ENCODE measurements around the gene KRT17.
"Not testable (repeated sequence)": the region's sequence is repeated elsewhere in the genome, so short reads cannot be mapped to it uniquely, and the experiment has no call there.

Gene KRT17

DNA sequence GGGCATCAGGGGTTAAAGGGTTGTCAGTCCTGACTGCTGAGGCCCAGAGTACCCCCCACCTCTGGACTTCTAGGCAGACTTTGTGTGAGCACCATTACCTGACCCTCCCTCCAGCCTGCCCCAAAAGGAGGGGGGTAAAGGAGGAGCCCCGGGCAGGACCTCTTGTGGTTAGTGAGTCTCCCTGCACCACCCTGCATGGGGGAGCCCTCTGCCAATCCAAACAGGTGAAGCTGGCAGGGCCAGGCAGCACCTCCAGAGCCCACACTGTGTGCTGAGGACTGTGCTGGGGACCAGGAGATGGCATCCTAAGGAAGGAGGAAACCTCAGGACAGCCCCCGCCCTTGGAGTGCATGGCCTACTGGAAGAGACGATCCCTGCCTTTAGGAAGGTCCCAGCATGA lies 35.1 kb downstream of the KRT17 start:
- no peak for DNase-seq

DNA sequence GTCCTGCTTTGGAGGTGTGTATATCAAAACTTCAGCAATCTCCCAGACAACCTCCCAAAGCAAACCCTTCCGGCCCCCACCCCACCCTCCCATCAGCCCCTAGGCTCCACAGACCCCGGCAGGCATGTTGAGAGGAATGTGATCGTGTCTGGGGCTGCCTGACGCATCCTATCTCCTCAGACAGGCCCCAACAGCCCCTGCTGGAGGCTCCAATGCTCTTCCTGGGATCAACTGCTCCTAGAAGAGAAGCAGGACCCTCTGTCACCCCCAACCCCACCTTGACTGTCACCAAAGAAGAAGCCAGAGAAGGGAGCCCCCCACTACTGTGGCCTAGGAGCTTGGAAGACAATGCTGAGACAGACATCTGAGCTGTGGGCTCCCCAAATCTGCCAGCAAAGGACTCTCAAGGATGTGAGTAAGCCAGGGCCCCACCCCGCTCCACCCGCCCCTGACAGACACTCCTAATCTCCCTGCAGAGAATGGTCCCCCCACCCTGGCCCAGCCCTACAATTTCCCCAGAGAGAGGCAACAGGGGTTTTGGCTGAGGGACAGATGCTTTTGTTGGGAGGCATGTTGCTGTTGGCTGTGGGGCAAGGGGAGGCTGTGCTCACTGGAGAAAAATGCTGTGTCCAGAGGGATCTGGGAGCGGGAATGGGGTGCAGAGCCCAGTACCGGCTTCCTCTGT lies 36.1 kb downstream of the KRT17 start:
- no peak for DNase-seq

DNA sequence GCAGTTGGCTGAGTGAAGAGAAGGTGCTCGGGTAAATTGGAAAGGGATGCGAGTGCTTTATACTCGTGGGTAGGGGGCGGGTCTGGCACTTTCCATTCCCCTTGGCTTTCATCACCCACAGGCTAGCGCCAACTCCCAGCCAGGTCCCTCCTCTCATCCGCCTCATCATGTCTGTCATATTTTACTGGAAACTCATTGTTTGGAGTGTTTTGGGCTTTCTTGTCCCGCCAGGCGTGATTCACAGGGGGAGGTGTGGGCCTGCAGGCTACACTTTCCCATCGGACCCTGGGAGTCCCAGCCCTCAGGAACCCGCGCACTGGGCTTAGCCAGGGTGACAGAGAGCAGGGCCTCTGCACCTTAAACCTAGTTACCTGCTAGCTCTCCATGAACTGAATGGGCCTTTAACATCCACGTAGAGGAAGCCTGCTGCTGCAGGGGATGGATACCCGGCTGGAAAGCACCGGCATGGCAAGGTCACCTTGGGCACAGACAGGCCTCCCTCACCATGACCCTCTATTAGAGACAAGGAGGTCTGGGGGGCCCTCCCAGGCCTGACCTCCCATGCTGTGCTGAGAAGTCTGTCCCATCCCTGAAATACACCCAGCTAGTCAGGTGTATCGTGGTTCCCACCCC lies 37.4 kb downstream of the KRT17 start, which contains the start of gene KRT14:
KRT14 (minus strand) TSS at position 33 of the 633 bp plus-strand sequence. CDS start 61 bp downstream, outside the sequence.
- no peak for DNase-seq

DNA sequence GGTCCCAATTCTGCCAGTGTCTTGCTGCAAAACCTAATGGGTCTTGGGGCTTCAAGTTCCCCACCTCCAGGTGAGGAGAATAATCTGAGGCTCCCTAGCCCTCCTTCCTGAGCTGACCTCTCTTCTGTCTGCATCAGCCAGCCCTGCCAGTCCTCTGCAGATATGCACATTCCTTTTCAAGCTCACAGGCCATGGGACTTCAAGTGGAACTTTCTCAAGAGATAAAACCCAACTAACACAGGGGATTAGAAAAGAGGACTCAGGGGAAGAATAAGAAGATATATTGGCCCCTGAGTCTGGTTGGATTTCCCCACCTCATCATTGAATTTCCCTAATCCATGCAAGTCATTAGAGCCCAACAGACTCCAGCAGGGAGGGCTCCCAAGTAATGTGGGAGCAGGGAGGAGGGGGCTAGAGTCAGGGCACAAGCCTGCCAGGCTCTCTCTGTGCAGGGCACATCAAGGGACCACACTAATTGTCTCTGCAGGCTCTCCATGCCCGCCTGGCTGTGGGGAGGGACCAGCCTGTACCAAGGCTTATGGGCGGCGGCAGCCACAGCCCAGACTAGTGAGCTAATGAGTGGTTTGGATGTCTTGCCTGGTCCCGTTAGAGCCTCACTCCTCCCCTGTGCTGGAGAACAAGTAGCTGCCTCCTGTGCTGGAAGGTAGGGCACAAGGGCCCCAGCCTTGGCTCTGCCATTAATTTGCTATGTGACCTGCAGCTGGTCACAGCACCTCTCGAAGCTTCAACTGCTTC lies 38.9 kb downstream of the KRT17 start:
- no peak for DNase-seq

DNA sequence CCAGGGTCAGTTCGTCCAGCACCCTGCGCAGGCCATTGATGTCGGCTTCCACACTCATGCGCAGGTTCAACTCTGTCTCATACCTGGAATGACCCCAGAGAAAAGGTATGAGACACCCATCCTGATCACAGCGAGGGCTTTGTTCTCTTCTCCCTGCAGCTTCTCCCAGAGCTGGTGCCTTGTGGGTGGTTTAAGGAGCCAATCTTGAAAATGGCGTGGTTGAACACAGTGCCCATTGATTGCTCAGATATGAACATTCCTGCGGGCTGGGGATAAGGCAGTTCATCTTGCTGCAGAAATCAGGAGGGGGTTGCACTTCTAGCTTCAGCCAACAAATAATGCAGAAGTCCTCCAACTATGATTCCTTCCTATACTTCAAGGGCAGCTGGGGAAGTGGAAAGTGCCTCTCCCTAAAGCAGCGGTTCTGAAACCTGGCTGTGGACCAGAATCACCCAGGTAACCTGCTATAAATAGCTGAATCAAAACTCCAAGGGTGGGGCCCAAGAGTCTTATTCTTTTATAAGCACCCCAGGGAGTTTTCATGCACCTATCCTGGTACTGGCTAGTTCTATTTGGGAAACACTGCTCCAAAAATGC lies 39.9 kb downstream of the KRT17 start:
- DNase-seq = not testable (repeated sequence)

DNA sequence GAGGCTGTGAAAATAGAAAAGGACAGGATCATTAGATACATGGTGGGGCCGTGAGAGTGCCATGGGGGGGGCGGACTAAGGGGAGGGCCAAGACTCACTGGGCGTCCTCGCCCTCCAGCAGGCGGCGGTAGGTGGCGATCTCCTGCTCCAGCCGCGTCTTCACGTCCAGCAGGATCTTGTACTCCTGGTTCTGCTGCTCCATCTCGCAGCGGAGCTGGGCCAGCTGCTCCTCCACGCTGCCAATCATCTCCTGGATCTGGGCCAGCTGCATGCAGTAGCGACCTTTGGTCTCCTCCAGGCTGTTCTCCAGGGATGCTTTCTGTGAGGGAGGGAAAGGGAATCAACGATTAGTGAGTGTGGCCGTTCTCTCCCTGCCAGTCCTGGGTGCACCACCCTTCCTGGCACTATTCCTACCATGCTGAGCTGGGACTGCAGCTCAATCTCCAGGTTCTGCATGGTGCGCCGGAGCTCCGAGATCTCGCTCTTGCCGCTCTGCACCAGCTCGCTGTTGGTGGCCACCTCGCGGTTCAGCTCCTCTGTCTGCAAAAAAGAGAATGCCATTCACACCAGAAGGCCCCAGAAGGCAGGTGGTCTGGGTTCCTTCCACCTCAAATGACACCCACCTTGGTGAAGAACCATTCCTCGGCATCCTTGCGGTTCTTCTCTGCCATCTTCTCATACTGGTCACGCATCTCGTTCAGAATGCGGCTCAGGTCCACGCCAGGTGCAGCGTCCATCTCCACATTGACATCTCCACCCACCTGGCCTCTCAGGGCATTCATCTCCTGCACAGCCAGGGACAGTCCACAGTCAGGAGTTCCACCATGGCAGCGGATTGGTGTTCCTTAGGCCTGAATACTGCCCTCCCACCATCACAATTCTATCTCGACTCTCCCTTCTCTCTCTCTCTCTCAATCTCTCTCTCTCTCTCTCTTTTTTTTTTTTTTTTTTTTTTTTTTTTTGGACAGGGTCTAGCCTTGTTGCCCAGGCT lies 40.9 kb downstream of the KRT17 start:
- DNase-seq = no peak

DNA sequence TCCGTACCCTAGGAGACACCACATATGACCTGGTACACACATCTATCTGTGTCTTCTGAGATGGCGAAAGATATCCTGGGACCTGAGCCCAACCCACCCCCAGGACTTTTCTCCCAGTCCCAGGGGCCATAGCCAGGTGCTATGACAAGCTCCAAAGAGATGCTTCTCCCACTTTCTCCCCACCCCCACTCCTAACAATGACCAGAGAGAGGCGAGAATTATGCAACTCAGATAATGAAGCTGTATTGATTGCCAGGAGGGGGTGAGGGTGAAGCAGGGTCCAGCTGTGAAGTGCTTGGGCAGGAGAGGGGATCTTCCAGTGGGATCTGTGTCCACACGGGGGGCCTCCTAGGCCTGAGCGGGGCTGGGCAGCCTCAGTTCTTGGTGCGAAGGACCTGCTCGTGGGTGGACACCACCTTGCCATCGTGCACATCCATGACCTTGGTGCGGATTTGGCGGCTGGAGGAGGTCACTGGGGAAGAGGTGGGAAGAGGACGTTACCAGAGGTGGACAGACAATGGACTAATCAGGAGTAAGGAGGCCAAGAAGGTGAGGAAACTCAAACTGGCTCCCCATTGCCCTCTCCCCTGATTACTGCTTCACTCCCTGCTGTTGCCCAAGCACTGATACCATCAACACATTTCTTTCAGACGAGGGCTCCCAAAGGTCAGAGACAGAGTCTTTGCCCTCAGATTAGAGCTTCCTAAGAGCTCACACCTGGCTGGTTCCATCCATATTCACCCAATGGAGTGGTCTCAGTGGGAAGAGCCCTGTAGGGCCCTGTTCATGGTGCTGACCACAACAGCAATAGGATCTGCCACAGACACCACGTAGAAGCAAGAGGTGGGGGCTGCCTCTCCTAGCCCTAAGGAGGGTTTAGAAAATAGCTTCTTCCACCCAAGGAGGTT lies 42.1 kb downstream of the KRT17 start:
- DNase-seq = not testable (repeated sequence)

DNA sequence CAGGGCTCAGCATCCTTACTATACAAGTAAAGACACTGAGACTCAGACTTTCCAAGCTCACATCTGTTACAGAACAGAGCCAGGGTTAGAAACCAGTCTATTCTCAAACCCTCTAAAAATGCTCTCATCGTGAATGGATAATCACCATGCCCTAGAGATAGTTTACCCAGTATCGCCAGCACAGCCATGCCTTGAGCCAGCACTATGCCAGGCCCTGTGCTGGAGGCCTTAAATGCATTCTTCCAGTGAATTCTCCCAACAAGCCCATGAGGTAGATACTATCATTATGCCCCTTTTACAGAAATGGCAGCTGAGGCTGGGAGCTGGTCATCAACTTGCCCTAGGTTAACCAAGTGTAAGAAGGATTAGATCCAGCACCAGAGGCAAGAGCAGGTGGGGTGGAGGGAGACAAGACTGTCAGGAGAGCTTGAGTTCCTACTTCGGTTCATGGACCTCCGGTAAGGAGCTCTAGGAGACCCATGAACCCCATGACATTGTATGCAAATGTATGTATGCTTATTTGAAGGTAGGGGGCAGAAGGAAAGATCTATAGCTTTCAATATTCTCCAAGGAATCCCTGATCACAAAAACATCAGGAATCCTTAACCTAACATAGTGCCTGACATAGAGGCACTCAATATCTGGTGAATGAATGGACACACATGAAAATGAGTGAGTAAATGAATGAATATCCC lies 42.9 kb downstream of the KRT17 start:
- no peak for DNase-seq

DNA sequence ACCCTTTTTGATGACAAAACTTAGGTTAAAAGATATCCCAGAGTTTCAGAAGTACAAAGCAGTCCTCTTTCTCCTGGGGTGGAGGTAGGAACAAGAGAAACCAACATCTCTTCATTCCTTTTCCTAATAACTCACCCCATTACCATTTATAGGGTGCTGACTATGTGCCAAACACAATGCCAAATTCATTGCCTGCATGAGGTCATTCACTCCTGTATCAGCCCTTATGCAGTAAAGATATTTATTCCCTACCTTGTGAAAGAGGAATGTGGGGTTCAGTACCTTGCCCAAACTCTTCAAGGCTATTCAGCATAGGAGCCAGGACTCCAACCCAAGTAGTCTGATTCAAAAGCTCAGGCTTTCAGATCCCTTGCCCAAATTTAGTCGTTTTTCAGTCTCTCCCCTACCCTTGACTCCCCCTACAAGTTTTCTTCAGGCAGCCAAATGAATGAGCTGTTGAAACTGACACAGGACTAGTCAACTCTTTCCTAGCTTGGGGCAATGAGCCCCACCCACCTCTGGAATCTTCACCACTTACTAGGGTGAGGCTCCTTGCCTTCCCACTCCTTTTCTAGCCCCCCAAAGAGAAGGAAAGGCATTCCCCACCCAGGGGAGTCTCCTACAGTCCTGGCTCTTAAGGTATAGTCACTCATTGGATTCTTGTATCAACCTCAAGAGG lies 43.5 kb downstream of the KRT17 start:
- no peak for DNase-seq

DNA sequence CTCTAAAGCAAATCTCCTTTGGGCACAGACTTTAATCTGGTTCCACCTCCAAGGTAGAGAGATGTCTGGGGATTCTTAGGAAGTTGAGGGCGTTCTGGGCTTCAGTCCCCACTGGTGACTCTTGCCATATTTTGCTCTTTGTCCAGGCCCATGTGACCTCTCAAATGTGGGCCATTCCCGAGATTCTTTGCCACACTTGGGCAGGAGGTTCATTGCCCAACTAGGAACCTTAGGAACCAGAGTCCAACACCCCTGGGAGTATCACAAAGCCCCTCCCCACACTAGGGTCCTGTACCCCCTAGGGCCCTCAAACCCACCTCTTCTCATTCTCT lies 44.2 kb downstream of the KRT17 start:
- DNase-seq = no peak

DNA sequence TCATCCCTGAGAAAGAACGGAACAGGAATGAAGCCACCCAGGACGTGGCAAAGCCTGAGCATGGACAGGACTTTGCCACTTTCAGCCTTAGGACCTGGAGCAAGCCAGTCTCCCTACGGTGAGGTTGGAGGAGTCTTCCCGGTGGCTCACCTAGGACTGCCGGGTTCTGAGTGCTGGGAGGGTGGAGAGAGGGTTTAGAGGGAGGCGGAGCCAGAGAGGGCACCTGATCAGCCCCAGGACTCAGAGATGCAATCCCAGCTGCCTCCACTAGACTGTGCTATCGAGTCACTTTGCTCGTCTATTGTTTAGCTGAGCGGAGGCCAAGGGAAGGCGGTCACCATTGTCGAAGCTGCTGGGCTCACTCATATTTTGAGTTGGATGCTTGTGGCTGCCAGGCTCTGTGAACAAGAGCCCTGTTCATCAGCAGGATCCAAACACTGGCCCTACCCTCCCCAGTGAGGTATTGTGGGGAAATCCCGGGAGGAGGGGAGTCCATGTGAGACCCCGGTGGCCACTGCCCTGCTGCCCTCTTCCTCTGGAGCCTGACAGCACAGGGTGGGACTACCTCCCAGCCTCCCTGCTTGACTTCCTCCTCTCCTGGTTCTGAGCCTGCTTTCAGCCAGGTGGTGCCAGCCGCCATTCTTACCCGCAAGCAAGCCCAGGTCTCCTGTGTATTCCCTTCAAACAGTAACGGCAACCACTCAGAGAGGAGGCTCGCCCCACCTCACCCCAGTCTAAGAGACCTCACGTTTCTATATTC lies 44.7 kb downstream of the KRT17 start:
- DNase-seq = peak; percentile 76 to 93

DNA sequence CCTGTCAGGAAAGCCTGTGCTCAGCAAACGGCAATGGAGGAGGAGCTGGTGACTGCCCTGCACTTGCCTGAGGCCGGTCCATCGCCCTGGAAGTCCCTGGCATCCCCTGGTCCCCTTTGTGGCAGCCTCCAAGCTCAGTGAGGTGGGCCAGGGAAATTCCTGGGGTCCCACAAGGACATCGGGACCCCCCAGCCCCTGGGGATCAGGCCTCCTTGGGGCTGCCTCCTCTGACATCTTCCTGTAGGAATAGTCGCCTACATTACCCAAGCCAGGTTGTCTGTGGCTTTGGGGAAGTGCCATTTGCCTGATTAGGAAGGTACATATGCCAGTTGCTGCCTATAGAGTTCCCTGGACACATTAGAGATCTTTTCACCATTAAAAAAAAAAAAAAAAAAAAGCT lies 45.4 kb downstream of the KRT17 start:
- no peak for DNase-seq

DNA sequence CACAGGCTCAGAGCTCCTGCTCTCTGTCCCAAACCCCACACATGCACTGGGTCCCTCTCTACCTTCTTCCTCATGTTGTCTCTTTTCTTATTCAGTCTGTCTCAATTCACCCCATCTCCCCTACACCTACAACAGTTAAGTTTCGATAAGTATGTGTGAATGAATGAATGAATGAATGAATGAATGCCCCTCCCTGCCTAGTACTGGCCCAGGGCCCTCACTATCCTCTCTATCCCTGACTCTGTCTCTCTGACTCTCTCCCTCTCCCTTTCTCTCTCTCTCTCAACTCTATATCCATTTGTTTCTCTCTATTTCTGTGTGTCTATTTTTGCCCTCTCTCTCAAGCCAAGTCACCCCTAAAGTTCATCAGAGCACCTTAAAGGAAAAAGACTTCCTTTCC lies 45.8 kb downstream of the KRT17 start:
- DNase-seq = no peak

DNA sequence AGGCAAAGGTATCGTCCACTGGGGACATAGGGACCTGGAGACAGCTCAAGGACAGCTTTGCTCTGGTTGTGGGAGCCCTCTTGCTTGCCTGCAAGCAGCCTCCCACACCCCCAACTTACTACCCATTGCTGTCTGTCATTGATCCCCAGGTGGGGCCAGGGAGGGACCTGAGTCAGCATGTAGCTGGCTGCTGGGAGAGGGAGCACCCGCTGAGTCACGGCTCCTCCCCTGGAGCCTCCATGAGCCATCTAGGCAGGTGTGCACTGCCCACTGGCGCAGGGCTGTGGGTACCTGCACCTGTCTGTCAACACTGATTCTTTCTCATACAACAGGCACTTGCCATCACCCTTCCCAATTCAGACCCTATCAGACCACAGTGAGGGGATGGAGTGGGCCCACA lies 47.6 kb downstream of the KRT17 start:
- DNase-seq = not testable (repeated sequence)

DNA sequence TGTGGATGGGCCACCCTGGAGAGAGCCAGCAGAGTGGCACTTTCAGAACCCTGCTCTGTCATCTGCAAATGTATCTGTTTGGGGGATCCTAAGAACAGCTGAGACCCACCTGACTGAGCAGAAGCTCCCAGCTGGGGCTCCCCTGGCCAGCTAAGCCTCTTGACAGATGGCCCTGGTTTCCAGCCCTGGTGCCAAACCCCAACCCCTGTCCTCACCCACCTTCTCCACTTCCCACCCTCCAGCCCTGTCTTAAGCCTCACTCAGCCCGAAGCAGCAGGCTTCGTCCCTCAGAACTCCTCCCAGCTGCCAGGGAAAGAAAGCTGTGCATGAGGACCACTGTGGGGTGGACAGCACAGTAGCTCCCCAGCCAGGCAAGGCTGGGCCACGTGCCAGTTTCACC lies 49.0 kb downstream of the KRT17 start:
- DNase-seq = no peak

DNA sequence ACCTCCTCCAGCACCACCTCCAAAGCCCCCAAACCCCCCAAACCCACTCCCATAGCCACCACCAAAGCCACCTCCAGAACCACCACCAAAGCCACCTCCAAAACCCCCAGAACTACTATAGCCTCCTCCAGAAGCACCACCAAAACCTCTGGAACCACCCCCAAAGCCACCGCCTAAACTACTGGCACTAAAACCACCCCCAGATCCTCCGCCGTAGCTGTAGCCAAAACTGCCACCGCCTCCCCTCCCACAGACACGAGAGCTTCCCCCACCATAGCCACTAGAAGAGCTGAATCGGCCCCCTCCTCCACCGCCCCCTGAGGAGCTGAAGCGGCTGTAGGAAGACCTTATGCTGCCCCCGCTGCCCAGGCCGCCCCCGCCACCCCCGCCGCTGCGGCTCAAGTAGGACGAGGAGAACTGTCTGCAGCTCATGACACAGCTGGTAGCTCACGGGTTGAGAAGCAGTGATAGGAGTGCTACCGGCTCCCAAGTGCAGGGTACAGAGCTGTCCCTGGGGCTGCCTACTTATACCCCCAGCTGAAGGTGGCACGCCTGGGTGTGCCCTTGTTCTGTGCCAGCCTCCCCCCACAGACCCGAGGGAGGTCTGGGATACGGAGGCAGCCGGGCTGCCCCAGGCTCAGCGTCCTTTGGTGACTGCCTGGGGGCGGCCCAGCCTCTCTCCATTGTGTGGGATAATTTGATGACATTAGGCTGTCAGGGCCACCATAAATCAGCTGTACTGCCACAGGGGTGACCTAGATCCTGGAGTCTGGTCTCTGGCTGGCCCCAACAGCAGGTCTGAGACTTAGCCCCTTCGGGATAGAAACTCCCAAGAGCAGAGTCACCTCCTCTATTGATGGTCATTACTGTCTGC lies 52.6 kb downstream of the KRT17 start, which contains the start of gene KRT9:
KRT9 (minus strand) TSS at position 499 of the 874 bp plus-strand sequence; CDS start at position 432, 67 bp downstream.
- DNase-seq = no peak
